Measurements from ENCODE around the gene SLC17A2.

The SLC17A2 gene

GRCh38 chr6:25919657-25920056, 10.8 kb downstream of the SLC17A2 start:
- no peak for DNase-seq (ENCODE audit: low read depth)

GRCh38 chr6:25918083-25918683, 12.3 kb downstream of the SLC17A2 start:
- no peak for DNase-seq (ENCODE audit: low read depth)

- no peak for DNase-seq (ENCODE audit: low read depth)
These were observed 13.6 kb downstream of the SLC17A2 start for GRCh38 chr6:25916789-25917490.

GRCh38 chr6:25916330-25916729, 14.2 kb downstream of the SLC17A2 start:
- DNase-seq (ENCODE audit: low read depth): no peak

GRCh38 chr6:25913741-25914140, 16.8 kb downstream of the SLC17A2 start:
- DNase-seq (ENCODE audit: low read depth): no peak

DNA sequence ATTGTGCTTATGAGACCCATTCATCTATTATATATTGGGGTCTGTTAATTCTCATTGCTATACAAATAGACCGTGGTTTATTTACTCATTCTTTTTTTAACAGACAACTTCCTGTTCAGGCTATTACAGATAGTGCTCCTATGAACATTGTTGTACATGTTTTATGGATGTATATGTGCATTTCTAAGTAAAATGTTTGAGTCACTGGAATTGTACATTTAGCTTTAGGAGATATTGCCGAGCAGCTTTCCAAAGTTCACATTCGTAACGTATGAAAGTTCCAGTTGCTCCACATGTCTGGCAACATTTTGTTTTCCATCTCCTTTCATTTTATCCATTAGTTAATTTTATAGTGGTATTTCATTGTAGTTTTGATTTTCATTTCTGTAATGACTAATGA, 19.1 kb downstream of the SLC17A2 start:
- no peak for DNase-seq (ENCODE audit: low read depth)

DNA sequence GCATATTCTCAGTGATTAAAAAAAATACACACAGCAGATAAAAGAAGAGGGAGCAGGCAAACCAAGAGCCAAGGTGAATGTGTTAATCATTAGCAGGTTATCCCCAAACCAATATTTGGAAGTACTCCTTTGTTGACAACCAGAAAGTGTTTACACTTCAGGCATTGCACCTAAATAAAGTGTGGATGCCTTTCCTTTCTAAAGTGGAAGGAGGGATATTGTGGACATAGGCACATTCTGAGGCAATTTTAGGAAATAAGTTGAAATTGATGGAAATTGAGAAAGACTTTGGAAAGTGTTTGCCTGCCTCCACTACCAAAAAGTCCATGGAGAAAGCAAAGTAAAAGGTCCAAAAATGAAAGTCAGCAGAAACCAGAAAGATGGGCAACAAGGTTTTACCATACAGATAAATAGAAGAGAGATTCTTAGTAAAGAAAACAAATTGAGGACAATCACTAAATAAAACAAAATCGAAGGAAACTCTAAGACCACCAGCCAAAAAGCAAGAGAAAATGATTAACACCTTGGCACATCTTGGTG, 22.9 kb downstream of the SLC17A2 start:
- DNase-seq (ENCODE audit: low read depth): no peak

DNA sequence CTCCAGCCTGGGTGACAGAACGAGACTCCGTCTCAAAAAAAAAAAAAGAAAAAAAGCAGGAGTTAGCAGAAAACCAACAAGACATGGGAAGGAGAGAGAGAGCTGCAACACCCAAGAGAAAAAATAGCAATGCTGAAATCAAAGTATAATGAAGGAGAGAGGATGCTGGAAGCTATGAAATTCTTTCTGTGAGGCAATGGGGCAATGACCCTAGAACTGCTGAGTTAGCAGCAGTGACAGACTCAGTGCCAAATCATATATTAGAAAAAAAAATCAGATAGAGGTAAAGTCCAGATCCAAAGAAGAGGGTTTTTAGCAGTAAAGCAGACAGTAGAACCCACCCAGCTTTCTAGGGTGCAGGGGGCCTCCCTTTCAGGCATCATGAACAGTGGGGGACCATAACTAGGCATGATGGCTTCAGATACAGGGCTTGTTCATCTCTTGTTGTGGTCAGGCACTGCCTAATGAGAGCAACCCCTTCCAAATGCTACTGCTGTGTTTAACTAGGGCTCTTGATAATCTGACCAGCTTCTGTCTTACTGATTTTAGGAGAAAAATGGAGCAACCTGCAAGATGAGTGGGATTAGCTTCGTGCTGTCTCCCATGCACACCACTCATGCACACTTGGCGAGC, 26.9 kb downstream of the SLC17A2 start:
- no peak for DNase-seq (ENCODE audit: low read depth)

DNA sequence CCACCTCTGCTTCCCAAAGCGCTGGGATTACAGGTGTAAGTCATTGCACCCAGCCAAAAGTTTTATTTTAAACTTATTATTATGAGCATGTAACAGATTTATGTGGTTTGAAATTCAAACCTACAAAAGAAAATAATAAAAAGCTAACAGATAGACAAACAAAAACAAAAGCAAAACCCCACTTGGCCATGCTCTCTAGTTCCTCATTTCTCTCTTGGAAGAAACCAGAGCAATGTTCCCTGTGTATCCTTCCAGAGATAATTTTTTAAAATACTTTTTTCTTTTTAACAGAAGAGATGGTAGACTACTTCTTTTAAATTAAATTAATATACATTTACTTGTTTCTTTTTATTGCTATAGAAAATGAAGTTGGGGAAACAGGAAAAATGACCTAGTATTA, 28.4 kb downstream of the SLC17A2 start:
- DNase-seq (ENCODE audit: low read depth): no peak

- no peak for DNase-seq (ENCODE audit: low read depth)
These were observed 29.6 kb downstream of the SLC17A2 start for GRCh38 chr6:25900843-25901242.

- no peak for DNase-seq (ENCODE audit: low read depth)
These were observed 30.7 kb downstream of the SLC17A2 start for GRCh38 chr6:25899580-25900408.

- no peak for DNase-seq (ENCODE audit: low read depth)
These were observed 31.4 kb downstream of the SLC17A2 start for GRCh38 chr6:25899123-25899522.

- no peak for DNase-seq (ENCODE audit: low read depth)
These were observed 32.1 kb downstream of the SLC17A2 start for GRCh38 chr6:25898289-25898977.

DNA sequence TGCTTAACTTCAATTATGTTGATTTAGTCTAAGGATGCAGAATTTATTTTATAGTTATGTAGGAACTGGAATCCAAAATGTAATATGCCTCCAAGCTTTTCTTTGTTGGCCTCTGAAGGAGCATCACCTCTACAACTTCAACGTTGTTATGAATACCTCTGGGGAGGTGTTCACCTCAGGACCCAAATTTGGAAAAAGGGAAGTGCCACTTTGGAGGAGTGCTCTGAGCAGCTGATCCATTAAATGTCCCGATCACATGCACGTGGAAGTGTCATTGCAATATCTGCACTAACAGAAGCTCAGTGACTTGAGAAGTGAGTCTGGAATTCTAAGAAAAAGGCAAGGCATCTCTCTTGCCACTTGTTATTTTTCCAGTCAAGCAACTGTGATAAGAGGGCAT, 34.2 kb downstream of the SLC17A2 start:
- DNase-seq (ENCODE audit: low read depth): no peak

DNA sequence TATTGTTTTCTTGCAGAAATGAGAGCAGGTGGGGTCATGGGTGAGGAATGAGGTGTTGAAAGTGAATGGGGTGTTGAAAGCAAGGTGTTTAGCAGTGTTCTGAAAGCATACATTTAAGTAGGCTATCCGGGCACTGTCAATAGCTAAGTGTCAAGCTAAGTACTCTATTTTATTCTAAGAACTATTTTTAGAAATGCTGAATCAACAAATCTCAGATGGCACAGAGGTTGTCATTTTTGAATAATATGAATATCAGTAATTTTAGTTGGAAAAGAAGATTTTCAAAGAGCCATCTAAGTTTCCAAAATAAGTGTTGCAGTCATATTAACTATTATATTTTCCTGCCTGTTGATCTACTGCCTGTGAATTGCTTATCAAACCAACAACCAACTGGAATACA, 34.7 kb downstream of the SLC17A2 start:
- no peak for DNase-seq (ENCODE audit: low read depth)

DNA sequence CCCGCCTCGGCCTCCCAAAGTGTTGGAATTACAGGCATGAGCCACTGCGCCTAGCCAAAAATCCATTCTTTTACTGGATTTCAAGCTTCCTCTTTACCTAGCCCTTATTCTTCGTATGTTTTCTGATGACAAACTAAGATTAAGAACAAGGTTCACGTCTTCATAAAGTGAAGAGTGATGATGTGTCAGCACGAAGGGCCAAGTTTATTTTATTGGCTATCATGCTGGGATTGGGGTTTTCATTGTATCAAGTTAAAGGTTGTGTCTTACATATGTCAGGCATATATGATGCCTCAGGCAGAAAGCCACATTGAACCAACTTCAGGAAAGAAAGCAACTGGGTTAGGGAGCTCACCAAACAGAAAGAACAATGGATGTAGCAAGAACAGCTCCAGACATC, 36.7 kb downstream of the SLC17A2 start:
- no peak for DNase-seq (ENCODE audit: low read depth)

GRCh38 chr6:25892877-25893276, 37.6 kb downstream of the SLC17A2 start:
- no peak for DNase-seq (ENCODE audit: low read depth)

DNA sequence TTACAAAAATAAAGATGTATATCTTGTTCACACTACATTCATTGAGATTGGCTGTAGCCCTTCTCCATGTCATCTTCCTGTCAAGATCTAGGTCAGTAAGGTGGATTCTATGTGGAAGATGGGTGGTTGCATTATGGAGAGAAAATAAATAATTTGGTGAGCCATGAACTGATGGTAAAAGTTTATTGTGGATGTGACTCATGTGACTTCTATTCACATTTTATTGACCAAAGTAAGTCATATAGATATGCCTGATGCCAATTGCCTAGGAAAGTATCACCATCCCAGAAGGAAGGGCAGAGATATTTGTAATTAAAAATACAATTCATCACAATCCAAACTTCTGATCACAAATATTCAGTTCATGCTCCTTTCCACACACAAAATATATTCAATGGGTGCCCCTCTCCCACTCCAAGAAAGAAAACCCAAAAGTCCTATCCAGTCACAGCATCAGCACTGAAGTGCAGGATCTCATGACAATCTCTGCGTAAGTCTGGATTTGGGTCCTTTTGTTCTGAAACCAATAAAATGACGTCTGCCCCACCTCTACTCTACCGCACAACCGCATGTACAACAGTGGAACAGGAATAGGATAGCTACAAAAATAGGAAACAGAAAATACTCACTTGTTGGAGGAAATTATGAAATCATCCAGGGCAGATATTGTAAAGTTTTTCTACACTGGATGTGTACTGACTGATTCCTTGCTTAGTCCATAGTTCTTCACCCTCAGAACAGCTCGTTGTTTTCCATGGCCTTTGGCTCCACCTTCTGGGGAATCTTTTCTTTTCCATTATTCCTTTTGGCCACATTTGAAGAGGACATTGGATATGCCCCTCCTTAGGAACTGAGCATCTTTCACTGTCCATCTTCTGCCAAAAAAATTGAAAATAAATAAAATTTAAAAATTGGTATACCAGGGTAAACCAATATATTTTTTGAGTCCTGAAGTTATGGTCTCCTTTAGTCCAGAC, 40.3 kb downstream of the SLC17A2 start:
- peak; percentile 22 for DNase-seq (ENCODE audit: low read depth)

- DNase-seq (ENCODE audit: low read depth): no peak
These were observed 41.9 kb downstream of the SLC17A2 start for GRCh38 chr6:25888626-25889025.

DNA sequence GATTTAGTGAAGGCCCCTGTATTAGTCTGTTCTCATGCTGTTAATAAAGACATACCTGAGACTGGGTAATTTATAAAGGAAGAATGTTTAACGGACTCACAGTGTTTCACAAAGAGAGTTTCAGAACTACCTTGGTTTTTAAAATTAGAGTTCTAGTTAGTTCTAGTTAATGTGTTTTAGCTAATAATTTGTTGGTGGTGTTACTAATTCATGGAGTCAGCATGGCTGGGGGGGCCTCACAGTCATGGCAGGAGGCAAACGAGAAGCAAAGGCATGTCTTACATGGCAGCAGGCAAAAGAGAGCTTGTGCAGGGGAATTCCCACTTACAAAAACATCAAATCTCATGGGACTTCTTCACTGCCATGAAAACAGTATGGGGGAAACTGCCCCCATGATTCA, 44.4 kb downstream of the SLC17A2 start:
- DNase-seq (ENCODE audit: low read depth): no peak

- DNase-seq (ENCODE audit: low read depth): no peak
These were observed 46.5 kb downstream of the SLC17A2 start for GRCh38 chr6:25883991-25884390.

Data from CMK (cell line).